Duodenal mucosa (tissue), 2 donors: ENCODE results near the gene APCDD1.
A peak's percentile ranks its signal among the peaks of the same experiment; 100 is the strongest.

Source experiments
- H3K27ac ChIP-seq: one replicate; pipeline ENCODE4 v1.7.0; 2013; ENCODE audit warnings: low read depth, low read length
- H3K27me3 ChIP-seq, 2 donors: one replicate each; pipeline ENCODE4 v1.7.0; 2013; ENCODE audit warnings: low read length in 2 of 2, control low read depth in 1 of 2; ENCODE audit not compliant: insufficient read depth in 2 of 2, control insufficient read depth in 1 of 2
- H3K36me3 ChIP-seq, 2 donors: one replicate each; pipeline ENCODE4 v1.7.0; 2013; ENCODE audit warnings: low read length in 2 of 2, control low read depth in 1 of 2; ENCODE audit not compliant: insufficient read depth in 2 of 2, control insufficient read depth in 1 of 2
- H3K4me1 ChIP-seq, 2 donors: one replicate each; pipeline ENCODE4 v1.7.0; 2013; ENCODE audit warnings: low read length in 2 of 2, control low read depth in 1 of 2; ENCODE audit not compliant: insufficient read depth in 2 of 2, control insufficient read depth in 1 of 2
- H3K4me3 ChIP-seq, 2 donors: one replicate each; pipeline ENCODE4 v1.7.0; 2013; ENCODE audit warnings: low read length in 2 of 2, low read depth in 1 of 2
- H3K9ac ChIP-seq, 2 donors: one replicate each; pipeline ENCODE4 v1.7.0; 2013; ENCODE audit warnings: low read length in 2 of 2, low read depth in 1 of 2
- H3K9me3 ChIP-seq, 2 donors: one replicate each; pipeline ENCODE4 v1.7.0; 2013; ENCODE audit warnings: low read length in 2 of 2, control low read depth in 1 of 2; ENCODE audit not compliant: control insufficient read depth in 1 of 2

APCDD1 gene

DNA sequence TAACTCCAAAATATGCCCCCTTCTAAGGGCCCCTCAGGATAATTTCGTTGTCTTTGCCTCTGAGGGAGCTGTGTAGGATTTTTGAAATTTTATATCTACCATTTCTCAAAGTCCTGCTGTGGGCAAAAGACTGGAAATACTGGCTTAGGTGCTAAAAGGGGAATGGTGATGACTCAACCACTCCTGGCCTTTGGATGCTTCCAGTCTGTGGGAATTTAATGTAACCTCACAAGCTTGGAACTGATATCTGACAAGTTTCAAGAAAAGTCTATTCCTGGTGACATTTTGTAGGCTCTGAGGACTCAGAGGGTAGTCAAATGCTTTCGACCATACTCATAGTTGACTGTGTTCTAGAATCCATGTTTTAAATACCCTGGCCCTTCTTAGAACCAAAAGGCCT lies 3.4 kb upstream of the APCDD1 start:
- Histone ChIP-seq H3K4me1 (peaks cover 0 to 9% of the 10 kb centered on the region in 2 donors), H3K4me3 (no peak overlapping the region), H3K36me3 (no peaks in the 10 kb centered on the region), H3K27me3 (peaks cover 10 to 16% of the 10 kb centered on the region in 2 donors), H3K9me3 (no peaks in the 10 kb centered on the region), H3K9ac (no peak overlapping the region), H3K27ac (no peak overlapping the region)

DNA sequence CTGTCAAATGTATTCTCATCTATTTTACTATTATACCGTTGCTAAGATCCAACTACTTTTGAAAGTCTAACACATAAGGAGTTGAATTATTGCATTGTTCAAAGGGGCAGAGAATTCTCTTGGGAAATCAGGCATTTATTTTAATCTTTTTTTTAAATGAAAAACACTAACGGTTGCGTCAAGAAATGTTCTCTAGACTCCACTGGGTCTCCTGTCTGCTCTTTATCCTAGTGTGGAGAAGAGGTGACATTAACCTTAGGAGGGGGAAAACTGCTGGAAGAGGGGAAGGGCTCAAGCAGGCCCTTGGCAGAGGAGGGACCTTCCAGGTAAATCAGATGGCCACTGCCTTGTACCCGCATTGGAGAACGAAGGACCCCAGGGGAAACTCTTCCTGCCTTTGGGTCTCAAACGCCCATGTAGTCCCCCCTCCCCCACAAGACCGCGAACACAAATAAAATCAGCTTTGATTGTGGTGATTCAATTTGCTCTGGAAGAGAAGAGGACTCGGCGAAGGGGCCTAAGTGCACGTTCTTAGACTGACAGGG lies 1.1 kb upstream of the APCDD1 start:
- Histone ChIP-seq H3K27me3 (peaks cover 17 to 30% of the 10 kb centered on the region in 2 donors), H3K27ac (no peak overlapping the region), H3K9me3 (no peaks in the 10 kb centered on the region), H3K36me3 (no peaks in the 10 kb centered on the region), H3K4me1 (peaks cover 0 to 14% of the 10 kb centered on the region in 2 donors), H3K9ac (no peak overlapping the region), H3K4me3 (no peak overlapping the region)

DNA sequence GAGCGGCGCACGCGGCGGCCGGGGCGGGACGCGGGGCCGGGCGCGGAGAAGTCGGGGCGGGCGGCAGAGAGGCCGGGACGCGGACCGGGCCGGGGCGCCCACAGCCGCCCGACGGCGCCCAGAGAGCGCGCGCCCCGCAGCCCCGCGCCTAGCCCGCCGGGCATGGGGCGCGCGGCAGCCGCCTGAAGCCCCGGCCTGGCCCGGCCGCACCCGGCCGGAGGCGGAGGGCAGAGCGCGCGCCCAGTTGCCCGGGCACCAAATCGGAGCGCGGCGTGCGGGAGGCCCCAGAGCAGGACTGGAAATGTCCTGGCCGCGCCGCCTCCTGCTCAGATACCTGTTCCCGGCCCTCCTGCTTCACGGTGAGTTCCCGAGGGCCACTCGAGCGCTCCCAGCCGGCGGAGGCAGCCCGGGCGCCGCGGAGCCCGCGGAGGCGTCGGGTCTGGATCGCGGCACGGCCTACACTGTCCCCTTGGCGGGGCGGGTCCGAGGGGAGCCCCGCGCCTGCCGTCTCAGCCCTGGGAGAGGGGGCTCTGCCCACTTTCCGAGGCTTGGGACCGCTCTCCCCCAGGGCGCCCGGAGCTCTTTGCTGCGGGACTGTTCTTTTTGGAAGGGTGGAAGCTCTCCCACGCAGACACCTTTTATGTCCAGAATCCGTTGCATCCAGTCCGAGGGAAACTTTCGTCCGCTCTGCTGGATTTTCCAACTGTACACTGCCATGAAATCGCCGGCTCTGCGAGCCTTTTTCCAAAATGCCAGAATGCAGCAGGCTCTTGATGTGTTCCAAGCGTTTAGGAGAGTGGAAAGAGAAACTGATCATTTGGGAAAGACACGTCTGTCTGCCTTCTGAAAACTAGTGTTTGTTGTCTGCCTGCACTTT lies 484 bp downstream of the APCDD1 start:
- no peak overlapping the region for H3K27ac ChIP-seq
- H3K9ac ChIP-seq: peak overlapping the region; percentile 31 to 39
- H3K36me3 ChIP-seq: no peaks in the 10 kb centered on the region
- peaks cover 0 to 14% of the 10 kb centered on the region in 2 donors for H3K4me1 ChIP-seq
- H3K9me3 ChIP-seq: no peaks in the 10 kb centered on the region
- peaks cover 17 to 30% of the 10 kb centered on the region in 2 donors for H3K27me3 ChIP-seq
- H3K4me3 ChIP-seq: peak overlapping the region; percentile 66 to 67

DNA sequence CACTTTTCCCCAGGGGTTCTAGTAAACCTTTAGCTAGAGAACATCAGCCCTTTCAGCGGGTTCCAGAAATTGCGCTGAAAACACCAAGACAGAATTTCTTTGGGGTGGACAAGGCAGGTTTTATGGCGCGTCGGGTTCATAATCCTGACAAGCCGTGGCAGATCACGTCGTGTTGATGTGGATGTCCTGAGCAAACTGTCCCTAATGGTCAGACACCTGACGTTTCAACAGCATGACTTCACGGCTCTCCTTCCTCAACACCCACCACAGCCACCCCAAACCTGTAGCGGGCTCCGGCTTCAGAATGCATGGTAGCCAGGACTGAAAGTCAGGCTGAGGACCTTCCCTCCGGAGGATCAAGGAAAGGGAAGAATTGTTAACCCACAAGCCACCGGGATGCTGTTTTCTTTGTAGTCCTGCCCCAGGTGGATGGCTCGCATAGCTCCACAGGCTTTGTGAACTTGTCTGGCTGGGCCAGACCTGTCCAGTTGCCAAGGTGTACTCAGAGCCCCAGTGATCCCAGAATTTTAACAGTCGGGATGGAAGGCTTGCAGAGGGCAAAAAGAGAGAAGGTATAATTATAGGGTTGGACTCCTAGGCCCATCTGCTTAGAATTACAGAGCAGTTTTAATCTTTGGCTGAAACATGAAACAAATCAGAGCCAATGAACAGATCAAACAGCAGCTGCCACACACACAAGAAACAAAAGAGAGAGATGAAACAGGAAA lies 1.5 kb downstream of the APCDD1 start:
- no peak overlapping the region for H3K27ac ChIP-seq
- H3K27me3 ChIP-seq: peaks cover 17 to 30% of the 10 kb centered on the region in 2 donors
- H3K9me3 ChIP-seq: no peaks in the 10 kb centered on the region
- peaks cover 0 to 14% of the 10 kb centered on the region in 2 donors for H3K4me1 ChIP-seq
- no peaks in the 10 kb centered on the region for H3K36me3 ChIP-seq
- H3K9ac ChIP-seq: peak overlapping the region in 1 of 2 donors; percentile 31
- H3K4me3 ChIP-seq: peak overlapping the region; percentile 66 to 67

DNA sequence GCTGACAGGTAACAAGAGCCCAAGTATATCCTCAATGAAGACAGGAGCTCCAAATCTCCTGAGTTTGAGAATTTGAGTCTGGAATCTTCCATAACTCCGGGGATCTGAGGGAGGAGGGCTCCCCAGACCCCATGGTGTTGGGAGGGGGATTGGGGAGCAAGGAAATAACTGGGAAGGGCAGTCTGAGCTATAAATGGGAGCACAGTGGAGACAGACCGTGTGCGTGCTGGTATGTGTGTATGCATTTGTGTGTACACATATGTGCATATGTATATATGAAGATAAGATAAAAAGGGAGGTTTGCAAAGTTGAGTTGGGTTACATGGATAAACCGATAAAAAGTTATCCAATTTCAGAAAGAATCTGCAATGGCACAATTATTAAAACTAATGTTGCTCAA lies 2.3 kb downstream of the APCDD1 start:
- Histone ChIP-seq H3K4me1 (peaks cover 0 to 14% of the 10 kb centered on the region in 2 donors), H3K36me3 (no peaks in the 10 kb centered on the region), H3K4me3 (peak overlapping the region in 1 of 2 donors; percentile 2), H3K27me3 (peaks cover 17 to 30% of the 10 kb centered on the region in 2 donors), H3K9ac (no peak overlapping the region), H3K27ac (no peak overlapping the region), H3K9me3 (no peaks in the 10 kb centered on the region)

DNA sequence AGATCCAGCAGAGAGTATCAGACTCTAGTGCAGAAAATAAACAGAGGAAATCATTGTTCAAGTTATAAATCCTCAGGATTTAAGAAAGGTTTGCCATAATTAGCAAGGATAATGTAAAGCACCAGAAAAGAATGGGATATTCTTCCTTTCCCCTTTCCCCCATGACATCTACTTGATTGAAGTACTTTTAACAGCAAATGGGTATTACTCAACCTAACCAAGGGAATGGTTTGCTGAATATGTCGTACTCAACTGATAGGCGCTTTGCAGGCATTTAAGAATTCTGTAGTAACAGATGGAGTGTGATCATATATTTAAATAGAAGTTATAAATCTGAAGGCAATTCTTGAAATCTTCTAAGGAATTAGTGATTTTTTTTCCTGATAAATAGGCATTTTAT lies 2.7 kb downstream of the APCDD1 start:
- H3K9ac ChIP-seq: no peak overlapping the region
- H3K9me3 ChIP-seq: no peaks in the 10 kb centered on the region
- no peak overlapping the region for H3K27ac ChIP-seq
- peaks cover 15 to 30% of the 10 kb centered on the region in 2 donors for H3K27me3 ChIP-seq
- H3K4me1 ChIP-seq: peaks cover 0 to 14% of the 10 kb centered on the region in 2 donors
- no peaks in the 10 kb centered on the region for H3K36me3 ChIP-seq
- H3K4me3 ChIP-seq: no peak overlapping the region

DNA sequence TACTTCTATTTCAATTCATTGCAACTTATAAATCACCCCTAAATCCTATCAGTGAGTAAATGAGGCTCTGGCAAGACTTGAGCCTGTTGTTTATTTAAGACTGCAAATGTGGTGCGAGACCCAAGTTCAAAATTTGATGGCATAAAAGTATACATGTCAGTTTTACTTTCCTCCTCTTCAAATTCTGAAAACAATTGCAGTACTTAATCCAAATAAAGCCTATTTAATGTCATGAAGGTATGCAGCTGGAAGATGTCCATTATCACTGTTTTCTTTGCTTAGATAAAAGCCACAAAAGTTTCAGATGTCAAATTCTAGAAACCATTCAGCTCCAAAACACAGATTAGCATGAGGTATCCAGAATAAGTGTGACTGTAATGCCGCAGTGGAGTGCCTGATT lies 3.3 kb downstream of the APCDD1 start:
- H3K9me3 ChIP-seq: no peaks in the 10 kb centered on the region
- H3K27me3 ChIP-seq: peaks cover 15 to 25% of the 10 kb centered on the region in 2 donors
- H3K27ac ChIP-seq: no peak overlapping the region
- no peaks in the 10 kb centered on the region for H3K36me3 ChIP-seq
- H3K4me1 ChIP-seq: peaks cover 0 to 14% of the 10 kb centered on the region in 2 donors
- no peak overlapping the region for H3K4me3 ChIP-seq
- no peak overlapping the region for H3K9ac ChIP-seq

DNA sequence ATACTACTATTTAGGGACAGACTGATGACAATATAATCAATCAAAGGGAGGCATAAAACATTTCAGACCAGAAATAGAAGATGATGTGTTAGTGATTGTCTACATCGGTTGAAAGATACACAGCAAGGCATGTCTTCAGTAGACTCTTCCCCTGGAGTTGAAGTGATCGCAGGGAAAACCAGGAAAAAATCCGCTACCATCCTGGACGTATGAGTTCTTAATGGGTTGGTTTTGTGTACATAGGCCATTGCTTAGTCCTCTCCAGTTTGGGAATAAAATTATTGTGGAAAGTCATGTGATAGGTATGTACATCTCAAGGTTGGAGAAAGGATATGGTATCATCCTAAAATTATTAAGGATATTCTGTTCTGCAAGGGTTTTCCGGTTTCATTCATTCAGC lies 4.3 kb downstream of the APCDD1 start:
- H3K9me3 ChIP-seq: no peaks in the 10 kb centered on the region
- no peak overlapping the region for H3K4me3 ChIP-seq
- H3K9ac ChIP-seq: no peak overlapping the region
- H3K27me3 ChIP-seq: peaks cover 9 to 23% of the 10 kb centered on the region in 2 donors
- H3K4me1 ChIP-seq: peaks cover 0 to 14% of the 10 kb centered on the region in 2 donors
- H3K36me3 ChIP-seq: no peaks in the 10 kb centered on the region
- no peak overlapping the region for H3K27ac ChIP-seq

DNA sequence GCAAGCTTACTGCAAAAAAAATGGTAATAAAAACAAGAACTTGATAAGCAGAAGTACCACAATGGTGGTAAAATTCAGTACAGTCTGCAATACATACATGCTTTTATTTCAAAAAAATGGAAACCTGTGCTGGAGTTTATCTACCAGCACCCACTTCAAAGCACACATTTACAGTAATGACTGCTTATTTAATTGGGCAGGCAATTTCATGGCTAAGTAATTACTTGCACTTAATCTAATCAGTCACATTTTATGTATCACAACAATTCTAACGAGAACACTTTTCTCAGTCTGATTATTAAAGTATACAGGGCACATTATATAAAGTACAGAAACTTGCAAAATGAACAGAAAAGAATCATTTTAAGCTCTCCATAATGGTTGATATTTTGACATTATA lies 5.2 kb downstream of the APCDD1 start:
- H3K9me3 ChIP-seq: no peaks in the 10 kb centered on the region
- no peak overlapping the region for H3K4me3 ChIP-seq
- no peaks in the 10 kb centered on the region for H3K36me3 ChIP-seq
- H3K27me3 ChIP-seq: peaks cover 7 to 23% of the 10 kb centered on the region in 2 donors
- H3K9ac ChIP-seq: no peak overlapping the region
- peaks cover 0 to 14% of the 10 kb centered on the region in 2 donors for H3K4me1 ChIP-seq
- H3K27ac ChIP-seq: no peak overlapping the region
